LNCaP clone FGC (cell line): ENCODE measurements around the gene RALGDS.
"Not testable (repeated sequence)": the region's sequence is repeated elsewhere in the genome, so short reads cannot be mapped to it uniquely, and the experiment has no call there.

ENCODE experiments used
- DNase-seq: peaks from one replicate; pipeline ENCODE4 v3.0.0-alpha.2; 2011; ENCODE audit warnings: low read depth
- H3K4me3 ChIP-seq: 2 replicates; pipeline ENCODE4 v1.5.1; 2011; ENCODE audit warnings: mild to moderate bottlenecking, low read depth, low read length, control low read depth
- TF ChIP-seq, protein P1 (sequence below): IDR thresholded peaks from 2 replicates; pipeline ENCODE4 v1.5.1; 2012; ENCODE audit warnings: mild to moderate bottlenecking; ENCODE audit not compliant: control insufficient read depth, insufficient read depth; ENCODE audit errors: extremely low read depth

The RALGDS gene

DNA sequence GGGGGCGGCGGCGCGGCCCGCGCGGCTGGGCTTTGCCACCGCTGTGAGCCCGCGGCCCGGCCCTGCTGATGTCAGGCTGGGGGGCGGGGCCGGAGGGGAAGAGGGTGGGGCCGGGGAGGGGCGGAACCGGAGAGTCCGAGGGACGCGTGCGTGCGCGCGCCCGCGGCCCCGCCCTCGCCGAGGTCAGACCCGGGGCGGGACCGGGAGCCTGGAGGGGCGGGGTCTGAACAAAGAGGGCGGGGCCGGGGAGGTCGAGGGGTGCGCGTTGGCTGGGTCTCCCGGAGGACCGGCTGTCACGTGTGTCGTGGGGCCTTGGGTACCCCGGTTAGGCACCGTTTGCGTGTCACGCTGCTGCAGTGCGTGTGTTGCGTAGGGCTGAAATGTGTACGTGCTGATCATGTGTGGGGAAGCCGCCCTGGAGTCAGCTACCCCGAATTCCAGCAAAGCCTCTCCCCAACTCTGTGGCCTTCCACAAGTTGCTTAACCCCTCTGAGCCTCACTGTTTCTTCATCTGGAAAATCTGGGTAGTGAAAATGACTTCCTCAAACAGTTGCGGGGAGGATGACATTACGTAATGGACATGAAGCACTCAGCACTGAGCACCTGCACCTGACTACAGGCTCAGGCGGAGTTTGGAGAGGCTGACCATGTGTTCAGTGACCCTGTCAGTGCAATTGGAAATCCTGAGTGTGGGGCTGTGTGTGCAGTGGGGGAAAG is at the start of gene RALGDS:
RALGDS (minus strand) TSS at position 43 of the 717 bp plus-strand sequence. CDS start 86 bp downstream, outside the sequence.
- no peak for DNase-seq
- H3K4me3 ChIP-seq = peak within 1 kb of the TSS; percentile 77
- TF ChIP-seq, protein P1, sequence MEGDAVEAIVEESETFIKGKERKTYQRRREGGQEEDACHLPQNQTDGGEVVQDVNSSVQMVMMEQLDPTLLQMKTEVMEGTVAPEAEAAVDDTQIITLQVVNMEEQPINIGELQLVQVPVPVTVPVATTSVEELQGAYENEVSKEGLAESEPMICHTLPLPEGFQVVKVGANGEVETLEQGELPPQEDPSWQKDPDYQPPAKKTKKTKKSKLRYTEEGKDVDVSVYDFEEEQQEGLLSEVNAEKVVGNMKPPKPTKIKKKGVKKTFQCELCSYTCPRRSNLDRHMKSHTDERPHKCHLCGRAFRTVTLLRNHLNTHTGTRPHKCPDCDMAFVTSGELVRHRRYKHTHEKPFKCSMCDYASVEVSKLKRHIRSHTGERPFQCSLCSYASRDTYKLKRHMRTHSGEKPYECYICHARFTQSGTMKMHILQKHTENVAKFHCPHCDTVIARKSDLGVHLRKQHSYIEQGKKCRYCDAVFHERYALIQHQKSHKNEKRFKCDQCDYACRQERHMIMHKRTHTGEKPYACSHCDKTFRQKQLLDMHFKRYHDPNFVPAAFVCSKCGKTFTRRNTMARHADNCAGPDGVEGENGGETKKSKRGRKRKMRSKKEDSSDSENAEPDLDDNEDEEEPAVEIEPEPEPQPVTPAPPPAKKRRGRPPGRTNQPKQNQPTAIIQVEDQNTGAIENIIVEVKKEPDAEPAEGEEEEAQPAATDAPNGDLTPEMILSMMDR = no peak

DNA sequence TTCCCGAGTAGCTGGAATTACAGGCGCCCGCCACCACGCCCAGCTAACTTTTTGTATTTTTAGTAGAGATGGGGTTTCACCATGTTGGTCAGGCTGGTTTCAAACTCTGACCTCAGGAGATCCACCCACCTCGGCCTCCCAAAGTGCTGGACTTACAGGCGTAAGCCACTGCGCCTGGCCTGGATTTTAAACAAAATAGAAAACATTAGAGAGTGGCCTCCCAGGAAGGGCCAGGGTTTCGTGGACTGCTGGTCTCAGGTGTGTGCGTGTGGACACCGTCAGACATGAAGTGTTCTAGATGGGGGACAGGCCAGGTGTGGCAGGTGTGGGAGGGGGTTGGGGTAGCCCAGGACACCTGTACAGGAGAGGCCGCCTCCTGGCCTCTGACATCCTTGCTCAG is 49.7 kb upstream of the RALGDS start:
- H3K4me3 ChIP-seq = no peak overlapping the region
- DNase-seq = no peak
- TF ChIP-seq, protein P1 = no peak

DNA sequence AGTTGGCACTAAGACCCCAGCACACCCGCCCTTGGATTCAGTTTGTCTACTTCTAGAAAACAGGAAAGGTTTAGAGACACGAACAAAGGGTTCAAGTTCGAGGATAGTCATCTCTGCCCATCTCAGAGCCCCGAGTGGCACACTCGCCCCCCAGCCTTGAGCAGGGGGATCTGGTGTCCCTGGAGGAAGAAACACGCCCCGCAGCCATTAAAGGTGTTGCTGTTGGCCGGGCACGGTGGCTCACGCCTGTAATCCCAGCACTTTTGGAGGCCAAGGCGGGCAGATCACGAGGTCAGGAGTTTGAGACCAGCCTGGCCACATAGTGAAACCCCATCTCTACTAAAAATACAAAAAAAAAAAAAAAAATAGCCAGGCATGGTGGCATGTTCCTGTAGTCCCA is 48.6 kb upstream of the RALGDS start:
- H3K4me3 ChIP-seq = not testable (repeated sequence)

DNA sequence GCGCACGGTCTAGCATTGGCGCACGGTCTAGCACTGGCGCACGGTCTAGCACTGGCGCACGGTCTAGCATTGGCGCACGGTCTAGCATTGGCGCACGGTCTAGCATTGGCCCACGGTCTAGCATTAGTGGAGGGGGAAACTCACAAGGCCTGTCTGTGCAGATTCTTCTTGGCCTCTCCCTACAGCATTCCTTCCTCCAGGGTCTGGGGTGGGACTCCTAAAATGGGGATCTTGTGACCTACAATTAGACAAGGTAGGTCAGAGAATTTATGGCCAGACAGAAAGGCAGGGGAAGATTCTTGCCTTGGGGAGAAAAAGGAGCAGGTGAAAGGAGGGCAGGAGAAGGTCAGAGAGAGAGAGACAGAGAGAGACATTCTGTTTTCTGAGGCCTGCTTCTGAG is 48.1 kb upstream of the RALGDS start:
- TF ChIP-seq, protein P1 = no peak
- no peak for DNase-seq

More for the DNA sequence above, 48.6 kb upstream of the RALGDS start:
- not testable (repeated sequence) for DNase-seq

DNA sequence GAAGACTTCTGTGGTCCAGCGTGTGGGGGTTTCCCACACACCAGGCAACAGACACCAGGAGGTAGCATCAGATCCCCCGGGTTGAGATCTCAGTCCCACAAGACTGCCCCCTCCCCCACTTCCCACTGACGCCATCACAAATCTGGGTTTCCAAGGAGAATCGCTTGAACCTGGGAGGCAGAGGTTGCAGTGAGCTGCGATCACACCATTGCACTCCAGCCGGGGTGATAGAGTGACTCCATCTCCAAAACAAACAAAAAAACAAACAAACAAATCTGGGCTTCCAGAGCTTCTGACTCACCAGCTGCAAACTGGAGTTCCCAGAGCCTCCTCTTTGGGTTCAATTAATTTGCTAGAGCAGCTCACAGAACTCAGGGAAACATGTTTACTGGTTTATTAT is 47.4 kb upstream of the RALGDS start:
- DNase-seq = no peak
- no peak overlapping the region for H3K4me3 ChIP-seq
- TF ChIP-seq, protein P1 = no peak

More for the DNA sequence above, 48.1 kb upstream of the RALGDS start:
- no peak overlapping the region for H3K4me3 ChIP-seq

DNA sequence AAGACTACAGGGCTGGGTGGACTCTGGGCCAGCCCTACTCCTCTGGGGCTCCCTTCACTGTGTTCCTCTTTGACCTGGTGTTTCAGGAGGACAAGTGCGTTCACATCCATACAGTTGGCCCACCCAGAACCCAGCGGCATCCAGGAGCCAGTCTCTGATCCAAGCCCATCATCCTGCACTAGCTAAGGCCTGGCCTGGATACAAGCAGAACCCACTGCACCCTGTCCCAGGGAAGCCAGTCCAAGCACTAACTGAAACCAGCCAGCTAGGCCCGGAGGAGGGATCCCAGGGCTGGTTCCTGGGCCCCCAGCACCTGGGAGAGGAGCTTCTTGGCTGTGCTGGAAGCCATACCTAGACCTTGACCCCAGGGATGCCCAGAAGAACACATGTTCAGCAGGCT is 46.7 kb upstream of the RALGDS start:
- no peak for DNase-seq
- H3K4me3 ChIP-seq = no peak overlapping the region
- TF ChIP-seq, protein P1 = no peak

DNA sequence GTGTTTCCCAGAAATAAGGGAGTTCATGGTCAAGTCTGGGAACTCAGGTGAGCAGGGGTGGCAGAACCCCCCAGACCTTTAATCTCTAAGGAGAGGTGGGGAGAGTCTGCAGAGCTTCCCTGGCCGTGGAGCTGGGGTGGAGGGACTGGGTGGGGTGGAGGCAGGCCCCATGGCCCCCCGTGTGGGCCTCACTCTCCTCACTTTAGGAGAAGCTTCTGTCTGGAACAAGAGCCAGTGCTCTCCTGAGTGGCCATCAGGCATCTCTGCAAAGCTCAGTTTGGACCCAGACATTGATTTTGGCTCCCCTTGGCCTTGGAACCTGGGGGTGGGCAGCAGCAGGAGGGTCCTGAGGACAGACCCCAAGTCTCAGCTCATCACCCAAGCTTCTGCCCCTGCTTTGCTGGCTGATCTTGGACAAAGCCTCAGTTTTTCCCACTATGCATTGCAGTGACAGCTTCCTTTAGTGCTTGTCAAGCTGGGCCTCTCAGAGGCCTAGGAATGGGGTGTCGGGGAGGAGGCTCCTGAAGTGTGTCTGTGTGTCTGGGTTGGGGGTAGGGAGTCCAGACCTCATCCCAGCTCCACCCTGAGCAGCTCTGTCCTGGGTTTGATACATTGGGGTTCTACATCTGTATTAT is 46.2 kb upstream of the RALGDS start:
- TF ChIP-seq, protein P1 = no peak

More for the DNA sequence above, 46.2 kb upstream of the RALGDS start:
- H3K4me3 ChIP-seq = no peak overlapping the region
- no peak for DNase-seq
